GDM1 (cell line): Measurements from ENCODE around the gene CRISP1.
"Not testable (repeated sequence)": the region's sequence is repeated elsewhere in the genome, so short reads cannot be mapped to it uniquely, and the experiment has no call there.

ENCODE experiments used
- DNase-seq: peaks from one replicate; lab custom pipeline; 2025; lab: John Stamatoyannopoulos, UW

Gene CRISP1, protein sequence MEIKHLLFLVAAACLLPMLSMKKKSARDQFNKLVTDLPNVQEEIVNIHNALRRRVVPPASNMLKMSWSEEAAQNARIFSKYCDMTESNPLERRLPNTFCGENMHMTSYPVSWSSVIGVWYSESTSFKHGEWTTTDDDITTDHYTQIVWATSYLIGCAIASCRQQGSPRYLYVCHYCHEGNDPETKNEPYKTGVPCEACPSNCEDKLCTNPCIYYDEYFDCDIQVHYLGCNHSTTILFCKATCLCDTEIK

DNA sequence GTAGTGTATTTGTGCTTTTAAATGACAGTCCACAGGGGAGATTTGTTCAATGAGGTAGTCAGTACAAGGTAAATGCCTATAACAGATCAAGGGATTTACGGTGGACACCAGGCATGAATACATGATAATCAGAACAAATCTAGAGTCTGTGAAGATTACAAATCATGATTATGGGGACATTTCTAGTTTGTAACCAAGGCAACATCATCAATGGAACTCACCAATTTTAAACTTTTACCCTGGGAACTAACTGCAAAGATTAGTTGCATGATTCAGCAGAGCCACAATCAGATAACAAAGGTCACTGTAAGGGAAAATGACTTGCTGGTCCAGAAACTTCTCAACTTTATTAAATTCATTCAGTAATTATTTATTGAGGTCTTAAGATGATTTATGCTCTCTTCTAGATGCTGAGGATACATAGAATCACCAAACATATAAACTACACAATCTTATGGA is at the start of gene CRISP1:
Gene CRISP1, minus strand, starts transcription at position 51 of the 459 bp plus-strand sequence. CDS start 9,135 bp downstream, outside the sequence.
- no peak for DNase-seq

DNA sequence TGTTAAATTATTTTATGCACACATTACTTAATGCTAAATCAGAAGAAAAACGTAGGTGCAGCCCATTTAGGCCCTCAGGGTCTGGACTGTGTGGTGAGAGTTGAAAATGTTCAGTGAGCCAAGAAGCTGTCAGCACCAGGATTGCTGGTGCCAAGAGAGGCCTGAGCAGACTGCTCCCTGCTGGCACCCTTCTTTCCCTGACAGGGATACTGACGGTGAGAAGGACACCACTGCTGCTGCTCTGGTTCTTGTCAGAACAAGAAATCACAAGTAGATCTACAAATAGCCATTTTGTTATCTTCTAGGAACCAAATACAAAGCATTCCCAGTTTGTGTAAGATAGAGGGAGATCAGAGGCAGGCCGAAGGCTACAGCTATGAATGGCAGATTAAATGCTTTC is 48.7 kb upstream of the CRISP1 start:
- DNase-seq, result no peak

DNA sequence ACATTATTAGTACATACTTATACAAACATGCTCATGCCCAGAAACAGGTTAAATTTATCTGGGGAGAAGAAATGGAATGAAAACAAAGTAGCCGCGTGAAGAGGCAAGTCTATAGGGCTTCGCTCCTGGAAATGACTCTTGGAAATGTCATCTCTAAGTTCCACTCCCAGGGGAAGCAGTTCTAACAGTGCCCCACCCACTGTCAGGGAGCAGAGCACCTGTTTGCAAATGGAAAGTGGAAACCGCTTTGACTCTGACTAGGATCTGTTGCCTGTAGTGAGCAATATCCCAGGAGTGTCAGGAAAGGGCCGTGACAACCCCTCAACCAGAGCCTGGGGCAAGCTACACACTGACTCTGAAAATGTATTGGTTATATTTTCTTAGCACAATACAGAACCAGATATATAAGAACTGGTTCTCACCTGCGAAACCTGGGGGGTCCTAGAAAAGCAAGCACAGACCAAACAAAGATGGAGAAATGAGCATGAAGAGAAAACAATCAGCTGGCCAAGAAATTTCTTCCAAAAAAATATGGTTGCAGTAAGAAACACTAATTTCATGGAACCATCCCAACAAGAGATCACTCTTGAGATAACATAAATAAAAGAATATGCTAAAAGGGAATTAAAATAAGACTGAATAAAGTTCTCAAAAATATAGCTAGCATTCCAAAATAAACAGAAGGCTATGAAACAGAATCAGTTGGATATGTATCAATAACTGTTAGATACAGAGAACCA is 47.5 kb upstream of the CRISP1 start:
- DNase-seq, result no peak

DNA sequence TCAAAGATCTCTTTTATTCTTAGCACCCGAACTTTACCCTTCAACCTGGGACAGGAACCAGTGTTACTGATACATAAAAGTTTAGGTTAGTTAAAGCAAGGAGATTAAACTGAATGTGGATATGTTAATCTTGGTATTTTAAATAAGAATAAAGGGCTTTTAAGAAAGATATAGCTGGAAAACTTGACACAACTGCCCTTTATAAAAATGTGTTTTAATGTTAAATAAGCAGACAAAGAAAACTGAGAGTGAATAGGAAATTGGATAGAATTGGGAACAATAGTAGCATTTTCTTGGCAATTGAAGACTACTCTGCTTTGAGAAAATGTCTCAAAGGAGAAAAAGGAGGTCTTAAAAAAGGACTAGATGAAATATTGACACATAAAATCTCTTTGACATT is 45.9 kb upstream of the CRISP1 start:
- no peak for DNase-seq

DNA sequence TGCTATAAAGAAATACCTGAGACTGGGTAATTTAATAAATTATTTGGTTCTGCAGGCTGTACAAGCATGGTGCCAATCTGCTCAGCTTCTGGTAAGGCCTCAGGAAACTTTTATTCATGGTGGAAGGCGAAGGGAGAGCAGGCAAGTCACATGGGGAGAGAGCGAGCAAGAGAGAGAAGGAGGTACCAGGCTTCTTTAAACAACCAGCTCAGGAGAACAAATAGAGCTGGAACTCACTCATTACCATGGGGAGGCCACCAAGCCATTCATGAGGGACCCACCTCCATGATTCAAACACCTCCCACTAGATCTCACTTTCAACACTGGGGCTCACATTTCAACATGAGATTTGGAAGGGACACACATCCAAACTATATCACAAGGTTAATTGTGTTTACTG is 44.9 kb upstream of the CRISP1 start:
- no peak for DNase-seq

DNA sequence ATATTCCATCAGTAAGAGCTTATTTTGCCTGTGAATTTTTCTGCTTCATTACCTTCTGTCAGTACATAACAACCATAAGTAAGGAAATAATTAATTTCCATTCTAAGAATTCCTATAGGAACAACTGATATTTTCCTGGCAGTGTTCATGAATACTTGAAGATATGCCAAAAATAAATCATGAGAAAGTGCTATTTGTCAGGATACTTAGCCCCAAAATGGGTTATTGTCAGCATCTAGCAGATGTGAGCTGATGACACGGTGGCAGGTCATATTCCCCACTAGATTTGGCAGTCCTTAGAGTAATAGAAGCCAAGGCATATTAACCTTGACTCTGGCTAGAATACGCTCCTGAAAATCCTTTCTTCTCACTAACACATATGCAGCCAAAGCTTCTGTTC is 43.2 kb upstream of the CRISP1 start:
- no peak for DNase-seq

DNA sequence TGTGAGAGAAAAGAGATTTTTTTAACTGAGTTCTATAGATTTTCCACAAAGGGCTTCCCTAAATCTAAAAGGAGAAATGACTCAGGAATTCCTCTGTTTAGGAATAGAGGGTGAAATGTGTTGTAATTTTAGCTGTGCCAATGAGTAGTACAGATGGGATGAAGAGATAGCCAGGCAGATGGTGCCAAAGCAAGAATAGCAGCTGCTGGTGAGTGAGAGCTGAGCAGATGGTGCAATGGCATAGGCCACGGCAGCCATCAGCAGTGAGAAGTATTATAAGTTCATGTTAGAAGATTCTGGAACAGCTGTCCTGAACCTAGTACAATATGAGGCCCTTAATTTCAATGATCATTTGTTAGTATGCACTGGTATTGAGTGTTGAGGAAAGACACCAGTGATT is 40.2 kb upstream of the CRISP1 start:
- DNase-seq, result no peak

DNA sequence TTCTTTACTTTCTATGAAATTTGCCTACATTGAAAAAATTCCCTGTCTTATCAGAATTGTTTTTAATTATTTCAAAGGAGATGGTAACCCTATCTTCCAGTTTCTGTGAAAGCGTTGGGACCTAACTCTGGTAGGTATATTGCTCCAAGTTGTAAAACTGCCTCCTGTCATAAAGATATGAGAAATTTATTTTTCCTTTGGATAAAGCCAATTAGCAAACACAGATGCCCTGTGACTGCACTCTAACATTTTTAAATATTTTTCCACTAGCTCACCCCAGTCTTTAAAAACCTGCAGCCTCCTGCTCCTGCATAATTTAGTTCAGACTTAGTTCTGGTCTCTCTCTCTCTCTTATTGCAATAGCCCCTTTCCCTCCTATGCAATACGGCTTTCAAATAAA is 39.0 kb upstream of the CRISP1 start:
- no peak for DNase-seq

DNA sequence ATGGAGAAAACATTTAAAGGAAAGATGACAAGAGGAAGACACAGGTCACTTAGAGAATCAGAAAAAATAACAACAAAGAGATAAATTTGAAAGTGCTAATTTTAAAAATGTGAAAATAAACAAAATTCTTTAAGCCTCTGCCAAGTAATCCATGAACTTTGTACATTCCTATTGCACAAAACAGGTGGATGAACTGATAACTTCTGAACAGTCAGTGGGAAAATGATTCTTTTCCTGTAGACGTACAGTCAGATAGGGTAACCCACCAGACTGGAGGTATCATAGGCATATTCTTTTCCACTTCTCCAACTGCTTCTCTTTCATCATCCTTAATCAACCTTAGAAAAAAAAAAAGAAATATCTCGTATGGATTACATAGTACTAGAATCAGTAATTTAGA is 36.5 kb upstream of the CRISP1 start:
- no peak for DNase-seq

DNA sequence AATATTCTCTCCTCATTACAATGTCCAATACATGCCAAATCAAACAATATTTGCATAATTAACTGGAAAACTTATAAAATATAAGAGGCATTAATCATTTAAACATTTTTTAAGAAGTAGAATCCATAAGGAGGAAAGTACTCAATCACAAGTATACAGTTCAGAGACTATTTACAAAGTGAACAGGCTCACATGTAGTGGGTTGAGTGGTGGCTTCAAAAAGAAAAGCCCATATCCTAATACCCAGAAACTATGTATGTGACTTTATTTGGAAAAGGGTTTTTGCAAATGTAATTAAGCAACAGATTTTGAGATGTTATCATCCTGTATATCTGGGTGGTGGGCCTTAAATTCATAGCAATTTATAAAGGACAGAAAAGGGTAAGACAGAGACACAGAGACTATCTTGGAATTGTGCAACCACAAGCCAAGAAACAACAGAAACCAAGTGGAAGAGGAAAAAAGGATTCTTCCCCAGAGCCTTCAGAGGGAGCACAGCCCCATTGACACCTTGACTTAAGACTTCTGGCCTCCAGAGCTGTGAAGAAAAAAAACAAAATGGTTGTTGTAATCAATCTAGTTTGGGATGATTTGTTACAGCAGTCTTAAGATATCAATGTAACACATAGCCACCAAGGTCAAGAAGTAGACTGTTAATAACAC is 32.7 kb upstream of the CRISP1 start:
- no peak for DNase-seq

DNA sequence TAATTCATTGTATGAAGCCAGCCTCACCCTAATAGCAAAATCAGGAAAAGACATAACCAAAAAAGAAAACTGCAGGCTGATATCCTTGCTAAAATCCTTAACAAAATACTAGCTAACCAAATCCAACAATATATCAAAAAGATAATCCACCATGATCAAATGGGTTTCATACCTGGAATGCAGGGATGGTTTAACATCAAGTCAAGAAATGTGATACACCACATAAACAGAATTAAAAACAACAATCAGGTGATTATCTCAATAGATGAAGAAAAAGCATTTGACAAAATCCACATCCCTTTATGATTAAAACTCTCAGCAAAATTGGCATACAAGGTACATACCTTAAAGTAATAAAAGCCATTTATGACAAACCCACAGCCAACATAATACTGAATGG is 29.2 kb upstream of the CRISP1 start:
- not testable (repeated sequence) for DNase-seq

DNA sequence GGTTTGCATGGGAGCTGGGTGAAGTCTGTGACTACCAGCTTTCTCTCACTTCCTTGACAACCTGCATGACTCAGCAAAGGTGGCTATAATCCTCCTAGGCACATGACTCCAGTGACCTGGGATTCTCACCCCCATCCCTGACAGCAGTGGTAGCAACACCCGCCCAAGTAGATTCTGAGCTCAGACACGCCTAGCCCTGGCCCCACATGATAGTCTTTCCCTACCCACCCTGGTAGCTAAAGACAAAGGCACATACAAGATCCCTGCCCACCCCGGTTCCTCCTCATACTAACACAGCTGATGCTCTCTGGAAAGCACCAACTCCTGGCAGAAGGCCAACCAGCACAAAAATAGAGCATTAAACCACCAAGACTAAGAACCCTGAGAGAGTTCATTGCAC is 25.9 kb upstream of the CRISP1 start:
- DNase-seq, result no peak

DNA sequence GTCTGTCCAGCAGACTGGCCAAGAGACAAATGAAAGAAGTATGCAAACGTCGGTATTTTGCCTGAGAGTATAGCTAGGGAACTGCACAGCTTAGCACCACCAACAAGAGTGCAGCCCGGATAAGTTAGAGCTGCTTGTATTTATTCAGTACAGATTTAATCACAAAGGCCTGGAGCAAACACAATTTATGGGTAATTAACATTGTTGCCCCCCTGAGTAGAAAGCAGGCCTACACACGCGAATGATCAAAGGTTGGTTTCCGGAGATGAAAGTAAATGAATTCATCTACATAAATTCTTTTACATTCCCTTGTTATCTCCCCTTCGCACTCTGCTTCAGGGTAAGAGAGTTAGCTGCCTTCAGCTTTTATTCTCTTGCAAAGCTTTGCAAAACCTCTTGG is 24.7 kb upstream of the CRISP1 start:
- no peak for DNase-seq

DNA sequence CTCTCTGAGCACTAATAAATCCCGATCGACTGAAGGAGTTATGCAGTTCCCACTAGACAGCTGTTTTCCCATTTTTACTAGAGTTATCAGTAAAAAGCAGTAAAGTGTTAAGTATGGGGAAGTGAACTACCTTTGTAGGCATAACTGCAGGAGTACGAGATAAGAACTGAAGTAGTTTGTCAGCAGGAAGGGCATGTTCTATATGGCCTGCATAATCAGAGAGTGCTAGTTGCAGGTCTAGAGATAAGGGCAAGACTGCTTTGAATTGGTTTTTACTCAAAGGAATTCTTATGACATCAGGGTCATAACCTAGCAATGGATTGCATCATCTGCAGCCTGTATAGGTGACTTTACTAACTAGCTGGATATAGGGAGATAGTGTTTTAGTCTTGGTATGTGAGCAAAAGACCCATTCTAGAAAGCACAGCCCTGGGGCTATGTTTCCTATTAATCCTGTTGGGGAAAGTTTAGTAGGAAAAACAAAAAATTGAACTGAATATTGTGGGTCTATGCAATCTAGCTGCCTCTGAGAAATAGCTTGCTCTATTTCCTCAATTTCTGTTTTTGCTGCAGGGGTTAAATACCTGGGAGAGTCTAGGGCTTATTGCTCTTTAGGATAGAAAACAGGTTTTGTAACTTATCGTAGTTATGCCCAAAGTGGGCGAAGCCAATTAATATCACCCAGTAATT is 22.6 kb upstream of the CRISP1 start:
- DNase-seq, result no peak

DNA sequence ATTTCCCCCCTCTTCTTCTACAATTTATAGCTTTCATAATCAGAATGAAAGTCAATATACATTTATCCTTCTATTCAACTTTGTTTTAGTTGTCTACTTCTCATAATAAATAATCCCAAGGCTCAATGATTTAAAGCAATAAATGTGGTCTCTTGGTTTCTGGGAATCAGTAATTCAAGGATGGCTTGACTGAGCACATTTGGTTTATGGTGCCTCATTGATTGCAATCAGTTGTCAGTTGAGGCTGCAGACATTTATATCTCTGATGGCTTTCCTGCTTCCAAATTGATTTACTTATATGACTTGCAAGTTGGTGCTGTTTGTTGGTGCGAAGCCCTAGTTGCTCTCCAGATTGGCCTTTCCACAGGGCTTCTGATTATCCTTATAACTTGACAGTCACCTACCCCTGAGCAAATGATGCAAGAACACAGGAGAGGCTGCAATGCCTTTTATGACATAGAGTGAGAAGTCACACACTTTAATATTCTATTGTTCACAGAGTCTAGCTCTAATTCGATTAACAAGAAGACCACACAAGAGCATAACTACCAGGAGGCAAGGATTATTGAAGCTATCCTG is 2.7 kb upstream of the CRISP1 start:
- no peak for DNase-seq

DNA sequence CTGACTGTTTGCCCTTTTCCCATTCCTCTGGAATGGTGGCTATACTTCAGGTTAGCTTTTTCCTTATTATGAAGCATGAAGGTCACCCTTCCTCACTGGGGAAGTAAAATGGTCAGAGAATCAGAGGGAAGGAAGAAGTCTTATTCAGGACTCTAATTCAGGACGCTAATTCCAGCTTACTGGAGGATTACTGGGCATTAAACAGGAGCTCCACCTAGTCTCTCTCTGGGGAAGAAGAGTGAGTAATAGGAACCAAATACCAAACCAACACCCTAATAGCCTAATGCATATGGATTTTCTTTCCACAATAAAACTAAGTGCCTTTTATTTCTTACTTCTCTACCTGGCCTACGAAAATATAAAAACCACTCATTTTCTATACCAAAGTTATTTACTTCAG is 10.1 kb downstream of the CRISP1 start:
- DNase-seq, result no peak

DNA sequence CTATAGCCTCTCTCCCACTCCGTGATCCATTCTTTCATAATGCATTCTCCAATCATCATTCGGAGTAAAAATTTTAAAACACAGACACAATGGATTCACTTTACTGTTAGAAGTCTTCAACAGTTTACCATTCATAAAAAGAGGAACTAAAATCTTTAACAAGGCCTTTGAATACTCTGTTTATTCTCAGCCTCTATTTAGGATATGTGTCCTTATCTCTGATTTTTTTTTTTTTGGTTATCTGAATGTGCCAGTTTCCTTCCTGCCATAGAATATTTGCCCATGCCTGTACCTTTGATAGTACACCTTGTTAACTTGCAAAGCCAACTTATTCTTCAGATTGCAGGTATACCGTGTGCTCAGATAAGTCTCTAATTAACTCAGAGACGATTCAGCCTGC is 11.1 kb downstream of the CRISP1 start:
- DNase-seq, result no peak

DNA sequence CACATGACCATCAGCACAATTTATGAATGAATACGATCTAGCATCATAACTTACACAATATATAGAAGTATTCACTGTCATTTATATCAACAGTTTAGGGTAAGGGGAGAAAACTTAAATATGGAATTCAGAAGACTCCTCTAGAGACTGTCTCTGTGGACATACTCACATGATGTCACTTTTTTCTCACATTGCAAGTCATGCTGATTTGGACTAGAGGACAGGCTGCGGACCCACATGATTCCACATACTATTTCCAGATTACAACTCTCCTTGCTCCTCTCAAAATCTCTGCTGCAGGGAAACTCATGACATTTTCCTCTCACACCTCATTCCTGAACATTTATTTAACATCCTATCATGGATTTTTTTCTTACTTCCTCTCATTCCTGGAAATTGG is 13.4 kb downstream of the CRISP1 start:
- no peak for DNase-seq

DNA sequence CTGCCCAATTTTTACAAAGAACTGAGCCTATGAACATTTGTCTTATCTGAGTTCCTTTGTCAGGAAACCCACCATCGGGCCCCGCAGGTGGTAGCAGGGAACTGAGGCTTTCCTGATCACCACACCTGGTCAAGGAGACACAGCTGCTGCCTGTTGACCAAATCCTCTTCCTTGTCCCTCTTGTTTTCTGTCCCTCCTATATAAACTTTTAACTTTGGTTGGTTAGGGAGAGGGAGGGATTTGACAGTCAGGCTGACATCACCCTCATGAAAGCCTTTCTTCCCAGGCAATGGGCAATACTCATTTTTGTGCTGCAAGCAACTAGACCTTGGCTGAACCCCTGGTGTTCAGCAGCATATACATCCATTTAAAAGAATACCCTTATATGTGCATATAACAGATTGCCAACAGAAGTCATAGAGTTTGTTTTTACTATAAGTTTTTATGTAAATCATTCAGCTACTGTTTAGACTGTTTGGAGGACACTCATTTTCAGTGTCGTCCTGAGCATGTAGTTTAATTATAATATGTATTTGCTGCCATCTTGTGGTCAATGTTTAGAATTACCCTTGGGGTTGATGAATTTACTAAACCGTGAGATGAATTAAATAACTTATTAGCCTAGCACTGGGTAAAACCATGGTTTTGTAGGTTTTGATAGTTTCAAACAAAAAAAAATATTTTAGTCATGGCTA is 17.0 kb downstream of the CRISP1 start:
- DNase-seq, result peak; percentile 31

DNA sequence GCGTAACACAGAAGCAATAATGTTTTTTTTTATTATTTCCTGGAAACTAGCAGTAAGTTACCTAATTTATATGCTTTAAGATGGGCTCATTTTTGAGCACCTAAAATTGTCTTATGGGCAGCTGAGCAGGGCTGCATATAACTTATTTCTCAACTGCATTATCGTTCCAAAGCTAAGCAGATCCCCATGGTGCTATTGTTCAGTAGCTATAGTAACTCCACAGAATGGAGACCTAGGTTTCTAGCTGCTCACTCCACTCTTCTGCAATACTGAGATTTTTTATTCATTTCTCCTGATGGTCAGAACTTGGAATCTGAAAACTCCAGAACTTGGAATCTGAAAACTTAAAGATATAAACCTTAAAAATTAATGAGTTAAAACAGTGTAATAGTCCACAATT is 18.7 kb downstream of the CRISP1 start:
- no peak for DNase-seq

DNA sequence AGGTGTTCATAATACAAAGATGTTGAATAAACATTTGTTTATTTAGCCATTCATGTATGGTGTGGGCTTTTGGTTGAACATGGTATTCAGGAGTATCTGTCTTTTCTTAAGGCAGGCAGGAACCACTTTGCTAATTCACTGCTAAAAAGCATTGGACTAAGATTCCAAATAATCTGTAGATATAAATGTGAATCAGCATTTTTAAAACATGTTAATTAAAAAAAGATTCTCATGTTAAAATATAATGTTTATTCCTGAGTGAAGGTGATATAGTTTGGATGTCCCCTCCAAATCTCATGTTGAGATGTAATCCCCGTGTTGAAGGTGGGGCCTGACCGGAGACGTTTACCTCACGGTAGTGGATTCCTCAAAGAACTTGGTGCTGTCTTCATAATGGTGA is 19.3 kb downstream of the CRISP1 start:
- DNase-seq, result no peak

DNA sequence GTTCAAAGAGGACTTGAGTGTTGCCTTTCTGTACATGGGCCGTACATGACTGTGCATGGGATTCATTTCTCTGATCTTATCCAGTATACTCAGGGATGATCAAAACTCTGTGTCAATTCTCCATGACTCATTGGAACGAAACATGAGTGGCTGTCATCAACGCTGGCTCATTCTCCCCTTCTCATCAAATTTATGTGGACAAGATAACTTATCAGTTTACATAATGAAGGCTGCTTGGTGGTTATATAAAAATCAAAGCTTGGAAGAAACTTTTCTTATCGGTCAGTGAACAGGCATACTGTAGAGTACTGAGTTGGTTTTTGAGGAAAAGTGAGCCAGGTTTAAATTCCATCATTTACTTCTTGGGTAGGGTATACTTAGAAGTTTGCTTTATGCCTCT is 24.9 kb downstream of the CRISP1 start:
- DNase-seq, result no peak
